Activated CD4-positive, alpha-beta T cell treated with anti-CD3 and anti-CD28 coated beads, Interleukin-2, amount 50 U/mL, for 4 hours (primary cell): ENCODE measurements around the gene RAB1A.
A peak's percentile ranks its signal among the peaks of the same experiment; 100 is the strongest.
"Not testable (repeated sequence)": the region's sequence is repeated elsewhere in the genome, so short reads cannot be mapped to it uniquely, and the experiment has no call there.

ENCODE experiments used
- DNase-seq, 2 experiments: peaks; one replicate each; pipeline ENCODE4 v3.0.0-alpha.2; 2020

Gene RAB1A

DNA sequence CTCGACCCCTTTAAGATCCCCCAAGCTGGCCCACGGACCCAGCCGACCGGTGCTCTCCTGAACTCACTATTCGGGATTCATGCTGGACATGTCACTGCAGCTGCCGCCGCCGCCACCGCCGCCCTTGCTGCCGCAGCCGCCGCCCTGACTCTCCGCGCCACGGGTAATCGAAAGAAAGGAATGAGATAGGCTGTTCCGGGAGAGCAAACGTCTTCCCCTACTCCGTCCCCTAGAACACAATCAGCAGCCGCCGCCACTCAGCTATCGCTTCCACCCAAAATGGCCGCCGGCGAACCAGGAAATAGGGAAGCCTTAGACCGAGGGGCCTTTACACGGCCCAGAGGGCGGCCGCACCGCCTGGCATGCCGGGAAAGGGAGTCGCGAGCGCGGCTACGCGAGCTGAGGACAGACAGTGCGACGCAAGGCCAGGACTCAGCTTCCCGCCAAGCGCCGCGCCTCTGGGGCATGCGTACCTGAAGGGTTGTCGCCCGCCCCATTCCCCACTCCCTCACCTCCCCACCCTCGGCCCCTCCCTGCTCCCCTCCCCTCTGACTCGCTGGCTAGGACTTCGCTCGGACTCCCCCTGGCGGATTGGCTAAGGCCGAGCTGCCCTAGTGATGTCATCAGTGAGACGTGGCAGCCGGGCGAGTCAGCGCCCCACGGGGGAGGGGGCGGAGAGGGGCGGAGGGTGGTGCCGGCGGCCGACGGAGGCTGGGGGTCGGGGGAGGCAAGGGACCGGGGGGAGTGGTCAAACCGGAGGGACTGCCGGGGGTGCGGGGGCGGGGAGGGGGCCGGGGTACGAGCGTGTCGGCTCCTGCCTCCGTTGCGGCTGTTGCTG lies at the start of gene RAB1A:
TSS of gene RAB1A (minus strand) at position 281 of the 838 bp plus-strand sequence. CDS start at position 90, 191 bp downstream.
- peak; percentile 99 to 100 for DNase-seq

DNA sequence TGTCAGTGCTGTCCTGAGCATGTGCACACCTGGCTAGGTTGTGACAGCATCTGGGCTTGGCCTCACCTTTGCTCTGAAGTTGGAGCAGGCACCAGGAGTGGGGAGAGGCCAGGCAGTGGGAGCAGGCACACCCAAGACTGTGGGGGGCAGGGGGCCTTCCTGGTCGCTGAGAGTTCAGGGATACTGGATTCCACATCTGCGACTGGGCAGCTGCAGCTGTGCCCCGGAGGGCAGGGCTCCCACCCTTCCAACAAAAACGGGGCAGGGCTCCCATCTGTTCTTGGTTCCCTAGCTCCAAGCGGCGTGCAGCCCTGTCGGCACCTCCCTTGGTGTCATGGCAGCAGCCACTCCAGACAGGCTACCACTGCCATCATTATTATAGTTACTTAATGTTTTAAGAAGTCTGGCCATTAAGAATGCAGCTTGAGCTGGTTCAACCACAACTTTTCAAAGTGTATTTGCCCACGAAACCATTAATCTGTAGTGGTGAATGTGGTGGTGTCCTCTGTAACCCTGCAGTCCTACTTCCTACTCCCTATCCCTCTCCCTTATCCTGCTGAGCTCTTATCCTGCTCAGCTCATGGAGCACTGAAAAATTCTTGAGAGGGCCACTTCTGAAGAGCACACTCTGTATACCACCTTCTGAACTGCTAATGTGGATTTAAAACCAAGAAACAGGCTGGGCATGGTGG lies 48.0 kb upstream of the RAB1A start:
- no peak for DNase-seq

DNA sequence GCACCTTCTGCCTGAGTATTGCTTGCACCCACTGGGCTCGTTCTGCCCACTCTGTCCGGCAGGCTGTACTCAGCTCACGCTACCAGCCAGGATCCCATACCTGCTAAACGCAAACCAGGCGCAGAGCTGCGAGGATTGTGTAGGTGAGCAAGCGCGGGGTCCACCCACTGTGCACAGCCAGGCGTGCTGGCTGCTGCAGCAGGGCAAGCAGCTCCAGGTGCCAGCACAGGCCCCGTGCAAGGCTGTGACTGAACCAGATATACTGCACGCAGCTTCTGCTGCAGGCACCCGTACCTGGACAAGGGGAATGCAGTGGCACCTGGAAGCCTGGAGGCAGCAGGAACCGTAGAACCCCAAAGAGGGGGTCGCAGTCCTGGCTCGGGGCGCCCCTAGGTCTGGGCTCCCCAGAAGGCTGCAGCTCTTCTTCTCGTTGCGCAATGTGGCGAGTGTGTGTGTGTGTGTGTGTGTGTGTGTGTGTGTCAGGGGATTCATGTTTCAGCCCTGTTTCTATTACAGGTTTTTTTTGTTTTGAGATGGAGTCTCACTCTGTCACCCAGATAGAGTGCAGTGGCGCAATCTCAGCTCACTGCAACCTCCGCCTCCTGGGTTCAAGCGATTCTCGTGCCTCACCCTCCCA lies 46.1 kb upstream of the RAB1A start:
- DNase-seq, result no peak

DNA sequence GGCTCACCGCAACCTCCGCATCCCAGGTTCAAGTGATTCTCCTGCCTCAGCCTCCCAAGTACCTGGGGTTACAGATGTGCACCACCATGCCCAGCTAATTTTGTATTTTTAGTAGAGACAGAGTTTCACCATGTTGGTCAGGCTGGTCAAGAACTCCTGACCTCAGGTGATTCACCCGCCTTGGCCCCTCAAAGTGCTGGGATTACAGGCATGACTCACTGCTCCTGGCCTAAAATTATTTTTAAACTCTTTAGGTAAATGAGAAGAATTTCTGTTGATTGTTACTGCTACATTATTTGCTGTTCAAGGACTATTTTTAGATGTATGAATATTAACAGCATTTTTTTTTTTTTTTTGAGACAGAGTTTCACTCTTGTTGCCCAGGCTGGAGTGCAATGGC lies 44.1 kb upstream of the RAB1A start:
- not testable (repeated sequence) for DNase-seq

DNA sequence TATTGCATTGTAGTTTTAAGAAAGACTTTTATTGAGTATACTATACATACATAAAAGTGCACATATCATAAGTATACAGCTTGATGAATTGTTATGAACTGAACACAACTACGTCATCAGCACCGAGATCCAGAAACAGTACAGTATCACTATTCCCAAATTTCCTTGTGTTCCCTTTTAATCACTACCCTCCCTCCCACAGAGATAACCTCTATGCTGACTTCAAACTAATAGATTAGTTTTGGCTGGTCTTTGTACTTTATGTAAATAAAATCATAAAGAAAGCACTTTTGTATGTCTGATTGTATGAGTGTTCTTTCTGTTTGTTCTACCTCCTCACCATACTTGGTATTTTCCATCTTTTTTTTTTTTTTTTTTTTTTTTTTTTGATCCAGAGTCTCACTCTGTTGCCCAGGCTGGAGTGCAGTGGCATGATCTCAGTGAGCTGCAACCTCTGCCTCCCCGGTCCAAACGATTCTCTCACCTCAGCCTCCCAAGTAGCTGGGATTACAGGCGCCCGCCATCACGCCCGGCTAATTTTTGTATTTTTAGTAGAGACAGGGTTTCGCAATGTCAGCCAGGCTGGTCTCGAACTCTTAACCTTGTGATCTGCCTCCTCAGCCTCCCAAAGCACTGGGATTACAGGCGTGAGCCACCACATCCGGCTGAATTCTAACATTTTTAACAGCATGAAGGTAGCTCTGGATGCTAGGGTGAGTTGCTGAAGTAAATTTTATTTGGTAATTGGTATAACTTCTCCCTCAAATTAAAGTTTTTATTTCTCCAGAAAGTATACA lies 43.3 kb upstream of the RAB1A start:
- DNase-seq, result no peak

DNA sequence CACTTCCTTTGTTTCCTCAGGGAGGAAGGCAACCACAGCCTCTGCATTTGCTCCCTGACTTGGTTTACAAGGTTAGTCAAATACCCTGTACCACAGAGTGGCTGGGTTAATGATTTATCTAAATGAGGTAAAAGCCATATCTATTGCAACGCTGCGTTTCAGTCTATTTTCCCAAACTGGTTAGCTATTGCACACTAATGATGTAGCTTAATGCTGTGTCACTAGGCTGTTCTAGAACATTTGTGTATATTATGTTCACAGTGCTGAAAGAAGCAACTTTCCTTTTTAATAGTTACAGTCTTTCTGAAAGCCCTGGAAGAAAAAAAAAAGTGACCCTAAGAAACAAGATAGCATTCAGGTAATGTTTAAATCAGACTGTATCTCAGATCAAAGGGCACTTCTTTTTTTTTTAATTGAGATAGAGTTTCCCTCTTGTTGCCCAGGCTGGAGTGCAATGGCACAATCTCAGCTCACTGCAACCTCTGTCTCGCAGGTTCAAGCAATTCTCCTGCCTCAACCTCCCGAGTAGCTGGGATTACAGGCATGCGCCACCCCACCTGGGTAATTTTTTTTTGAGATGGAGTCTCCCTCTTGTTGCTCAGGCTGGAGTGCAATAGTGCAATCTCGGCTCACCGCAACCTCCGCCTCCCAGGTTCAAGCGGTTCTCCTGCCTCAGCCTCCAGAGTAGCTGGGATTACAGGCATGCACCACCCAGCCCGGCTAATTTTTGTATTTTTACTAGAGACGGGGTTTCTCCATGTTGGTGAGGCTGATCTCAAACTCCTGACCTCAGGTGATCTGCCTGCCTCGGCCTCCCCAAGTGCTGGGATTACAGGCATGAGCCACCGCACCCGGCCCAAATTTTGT lies 40.9 kb upstream of the RAB1A start:
- DNase-seq, result not testable (repeated sequence)

DNA sequence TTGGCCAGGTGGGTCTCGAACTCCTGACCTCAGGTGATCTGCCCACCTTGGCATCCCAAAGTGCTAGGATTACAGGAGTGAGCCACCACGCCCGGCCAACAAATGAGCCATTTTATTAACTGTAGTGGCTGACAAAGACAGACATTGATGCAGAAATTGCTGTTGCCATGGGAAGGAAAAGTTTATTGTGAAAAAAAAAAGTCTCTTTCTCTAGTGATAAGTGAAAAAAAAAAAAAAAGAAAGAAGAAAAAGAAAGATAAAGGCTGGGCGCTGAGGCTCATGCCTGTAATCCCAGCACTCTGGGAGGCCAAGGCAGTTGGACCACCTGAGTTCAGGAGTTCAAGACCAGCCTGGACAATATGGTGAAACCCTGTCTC lies 39.8 kb upstream of the RAB1A start:
- DNase-seq, result no peak

DNA sequence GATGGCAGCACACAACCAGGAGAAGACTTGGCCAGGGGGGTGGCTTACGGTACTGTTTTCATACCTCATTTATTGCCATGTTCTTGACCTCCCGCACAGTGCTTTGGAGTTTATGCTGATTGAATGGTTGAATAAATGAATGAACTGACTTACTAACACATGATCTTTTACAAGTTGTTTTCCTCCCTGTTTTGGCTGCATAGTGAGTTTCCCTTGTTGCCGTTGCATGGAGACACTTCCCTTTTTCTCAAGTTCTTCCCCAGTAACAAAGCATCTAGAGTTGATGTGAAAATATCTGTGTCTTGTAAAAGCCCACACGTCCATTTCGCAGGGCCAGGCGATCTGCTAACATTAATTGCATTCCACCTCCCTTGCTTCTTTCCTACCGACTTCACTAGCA lies 35.7 kb upstream of the RAB1A start:
- DNase-seq, result no peak

DNA sequence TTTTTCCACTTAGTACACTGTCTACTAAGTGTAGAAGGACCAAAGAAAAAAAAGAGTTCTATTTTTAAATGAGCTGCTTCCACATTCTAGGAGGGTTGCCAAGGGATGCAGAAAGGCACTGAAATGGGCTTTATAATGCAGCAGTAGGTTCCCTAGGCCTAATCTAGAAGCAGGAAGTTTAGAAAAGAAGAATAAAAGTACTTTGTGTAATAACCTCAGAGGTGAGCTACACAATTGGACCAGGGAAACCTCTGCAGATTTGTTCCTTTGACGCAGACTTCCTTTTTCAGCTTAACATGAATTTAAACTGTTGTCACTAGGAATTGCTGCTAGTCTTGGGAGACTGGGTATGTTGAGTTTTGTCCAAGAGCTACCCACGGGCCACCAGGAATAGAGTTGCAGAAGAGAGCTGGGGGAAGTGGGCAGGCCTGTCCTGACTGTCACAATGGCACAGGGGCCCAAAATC lies 34.6 kb upstream of the RAB1A start:
- no peak for DNase-seq

DNA sequence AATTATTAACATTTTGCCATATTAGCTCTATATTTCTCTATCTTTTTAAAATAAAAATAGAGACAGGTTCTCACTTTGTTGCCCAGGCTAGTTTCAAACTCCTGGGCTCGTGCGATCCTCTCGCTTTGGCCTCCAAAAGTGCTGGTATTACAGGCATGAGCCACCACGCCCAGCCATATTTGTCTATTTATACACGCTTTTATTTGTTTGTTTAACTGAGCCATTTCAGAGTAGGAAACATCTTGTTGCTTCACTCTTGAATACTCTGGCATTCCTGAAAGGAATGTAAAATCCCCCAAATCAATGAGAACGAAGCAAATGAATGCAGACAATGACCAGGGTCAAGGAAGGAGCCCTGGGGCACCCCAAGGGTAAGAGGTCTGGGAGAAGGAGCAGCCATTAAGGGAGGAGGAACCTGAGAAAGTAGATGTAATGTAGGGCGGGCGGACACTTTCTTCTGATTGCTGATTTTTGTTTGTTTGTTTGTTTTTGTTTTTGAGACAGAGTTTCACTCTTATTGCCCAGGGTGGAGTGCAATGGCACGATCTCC lies 31.7 kb upstream of the RAB1A start:
- no peak for DNase-seq

DNA sequence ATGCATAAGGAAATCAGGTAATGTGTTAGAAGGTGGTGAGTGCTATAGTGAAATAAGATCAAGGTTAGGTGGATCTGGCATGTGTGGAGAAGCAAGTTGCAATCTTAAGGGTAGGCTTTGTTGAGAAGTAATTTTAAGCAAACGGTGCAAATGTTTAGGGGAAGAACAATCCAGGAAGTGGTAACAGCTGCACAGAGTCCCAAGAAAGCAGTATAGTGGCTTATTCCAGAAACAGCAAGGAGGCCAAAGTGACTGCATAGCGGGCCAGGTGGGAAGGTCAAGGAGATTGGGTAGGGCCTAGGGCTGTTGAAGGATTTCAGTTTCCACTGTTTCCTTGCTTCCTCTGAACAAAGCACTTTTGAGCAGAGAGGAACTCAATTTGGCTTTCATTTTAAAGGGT lies 30.0 kb upstream of the RAB1A start:
- no peak for DNase-seq

DNA sequence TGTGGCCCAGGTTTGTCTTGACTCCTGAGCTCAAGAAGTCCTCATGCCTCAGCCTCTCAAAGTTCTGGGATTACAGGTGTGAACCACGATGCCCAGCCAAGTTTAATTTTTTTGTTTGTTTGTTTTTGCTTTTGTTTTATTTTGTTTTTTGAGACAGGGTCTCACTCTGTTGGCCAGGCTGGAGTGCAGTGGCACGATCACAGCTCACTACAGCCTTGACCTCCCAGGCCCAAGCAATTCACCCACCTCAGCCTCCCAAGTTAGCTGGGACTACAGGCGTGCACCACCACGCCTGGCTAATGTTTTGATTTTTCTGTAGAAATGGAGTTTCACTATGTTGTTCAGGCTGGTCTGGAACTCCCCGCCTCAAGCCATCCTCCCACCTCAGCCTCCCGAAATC lies 29.4 kb upstream of the RAB1A start:
- no peak for DNase-seq

DNA sequence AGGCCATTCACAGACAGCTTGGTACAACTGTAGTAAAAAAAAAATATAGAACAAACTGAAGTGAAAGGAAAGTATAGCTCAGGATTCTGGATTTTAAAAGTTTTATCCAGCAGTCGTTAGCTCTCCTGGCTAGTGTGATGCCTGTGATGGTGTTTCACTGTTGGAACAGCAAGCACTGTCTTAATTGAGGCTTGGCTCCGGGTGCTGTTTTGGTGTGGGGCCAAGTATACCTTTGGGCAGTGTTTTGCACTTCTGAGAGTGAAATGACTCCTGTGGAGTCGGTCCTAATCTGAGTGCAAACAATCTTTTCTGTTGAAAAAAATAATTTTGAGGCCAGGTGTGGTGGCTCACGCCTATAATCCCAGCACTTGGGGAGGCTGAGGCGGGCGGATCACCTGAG lies 28.7 kb upstream of the RAB1A start:
- DNase-seq, result no peak

DNA sequence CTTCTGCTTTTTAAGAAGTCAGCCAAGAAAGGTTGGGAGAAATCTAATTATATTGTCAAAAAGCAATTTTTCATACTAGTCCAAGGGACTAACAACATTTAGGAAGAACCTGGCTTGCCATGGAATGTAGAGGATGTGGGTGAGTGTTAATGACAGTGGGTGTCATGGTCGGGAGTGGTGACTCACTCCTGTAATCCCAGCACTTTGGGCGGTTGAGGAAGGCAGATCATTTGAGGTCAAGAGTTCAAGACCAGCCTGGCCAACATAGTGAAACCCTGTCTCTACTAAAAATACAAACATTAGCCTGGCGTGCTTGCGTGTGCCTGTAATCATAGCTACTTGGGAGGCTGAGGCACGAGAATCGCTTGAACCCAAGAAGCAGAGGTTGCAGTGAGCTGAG lies 27.9 kb upstream of the RAB1A start:
- not testable (repeated sequence) for DNase-seq

DNA sequence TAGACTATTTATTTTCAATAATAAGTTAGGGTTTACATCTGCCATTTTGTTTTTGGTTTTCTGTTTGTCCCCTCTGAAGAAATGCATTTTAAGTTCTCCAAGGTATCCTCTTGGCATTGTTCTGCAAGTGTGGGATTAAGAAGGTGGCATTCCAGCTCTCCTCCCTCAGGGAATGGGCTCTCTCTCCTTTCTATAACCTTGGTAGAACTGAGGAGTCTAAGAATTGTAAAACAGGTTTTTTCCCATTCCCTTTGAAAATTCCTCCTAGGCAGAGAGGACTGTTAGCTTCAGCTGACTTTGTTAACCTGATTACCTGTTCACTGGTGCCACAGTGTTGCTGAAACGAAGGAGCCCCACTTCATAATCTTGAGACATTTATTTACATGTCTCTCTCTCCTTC lies 26.1 kb upstream of the RAB1A start:
- no peak for DNase-seq

DNA sequence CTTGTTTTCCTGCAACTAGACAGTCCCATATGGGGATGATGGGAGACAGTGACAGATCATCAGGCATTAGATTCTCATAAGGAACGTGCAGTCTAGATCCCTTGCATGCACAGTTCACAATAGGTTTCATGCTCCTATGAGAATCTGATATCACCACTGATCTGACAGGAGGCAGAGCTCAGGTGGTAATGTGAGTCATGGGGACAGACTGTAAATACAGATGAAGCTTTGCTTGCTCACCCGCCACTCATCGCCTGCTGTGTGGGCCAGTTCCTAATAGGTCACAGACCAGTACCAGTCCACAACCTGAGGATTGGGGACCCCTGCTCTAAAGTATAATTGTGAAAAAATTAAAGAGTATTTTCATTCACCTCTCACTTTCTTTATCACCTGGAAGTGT lies 23.6 kb upstream of the RAB1A start:
- DNase-seq, result no peak

DNA sequence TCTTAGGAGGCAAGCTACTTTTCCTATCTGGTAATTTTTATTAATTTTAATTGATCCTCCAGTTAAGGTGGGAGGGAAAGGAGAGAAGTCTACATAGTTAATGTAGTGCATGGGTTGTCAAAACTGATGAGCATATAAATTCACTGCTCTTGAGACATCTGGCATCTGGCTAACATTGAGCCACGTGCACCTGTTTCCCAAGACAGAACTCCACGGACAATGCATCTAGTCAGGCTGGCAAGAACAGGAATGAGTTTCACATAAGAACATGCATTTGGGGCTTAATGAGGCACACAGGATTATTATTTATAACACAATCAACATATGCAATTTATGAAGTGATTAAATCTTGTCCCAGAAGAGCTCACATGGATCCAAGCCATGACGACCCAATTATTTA lies 16.2 kb upstream of the RAB1A start:
- DNase-seq, result no peak

DNA sequence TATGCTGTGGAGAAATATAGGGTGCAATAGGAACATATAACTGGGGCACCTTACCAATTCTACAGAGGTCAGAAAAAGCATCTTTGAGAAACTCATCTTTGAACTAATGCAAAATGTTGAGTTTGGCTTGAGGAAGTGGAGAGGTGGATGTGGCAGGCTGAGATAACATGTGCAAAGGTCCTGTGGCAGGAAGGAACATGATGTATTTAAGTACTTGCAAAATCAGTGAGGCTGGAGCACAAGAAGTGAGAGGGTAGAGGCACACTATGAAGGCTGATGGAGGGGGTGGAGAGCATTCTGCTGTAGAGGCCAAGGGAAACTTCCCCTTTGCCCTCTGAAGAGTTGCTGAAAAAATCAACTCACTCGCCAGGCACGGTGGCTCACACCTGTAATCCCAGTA lies 14.7 kb upstream of the RAB1A start:
- DNase-seq, result no peak

DNA sequence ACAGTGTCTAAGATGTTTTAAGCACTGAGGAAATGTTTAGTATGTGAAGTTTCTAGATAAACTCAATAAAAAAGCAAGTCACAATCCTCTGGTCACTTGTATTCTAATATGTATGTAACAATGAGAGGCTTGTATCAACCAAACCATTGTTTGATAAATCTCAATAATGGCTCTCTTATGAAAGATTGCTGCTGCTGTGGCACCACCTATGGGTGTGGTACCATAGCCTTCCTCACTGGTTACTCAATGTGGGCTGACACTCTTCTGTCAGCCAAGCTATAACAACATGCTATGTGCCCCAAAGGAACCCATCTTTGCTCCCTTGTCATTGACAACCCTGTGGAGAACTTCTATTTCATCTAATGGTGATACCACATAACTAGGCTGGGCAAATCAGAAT lies 12.6 kb upstream of the RAB1A start:
- DNase-seq, result no peak

DNA sequence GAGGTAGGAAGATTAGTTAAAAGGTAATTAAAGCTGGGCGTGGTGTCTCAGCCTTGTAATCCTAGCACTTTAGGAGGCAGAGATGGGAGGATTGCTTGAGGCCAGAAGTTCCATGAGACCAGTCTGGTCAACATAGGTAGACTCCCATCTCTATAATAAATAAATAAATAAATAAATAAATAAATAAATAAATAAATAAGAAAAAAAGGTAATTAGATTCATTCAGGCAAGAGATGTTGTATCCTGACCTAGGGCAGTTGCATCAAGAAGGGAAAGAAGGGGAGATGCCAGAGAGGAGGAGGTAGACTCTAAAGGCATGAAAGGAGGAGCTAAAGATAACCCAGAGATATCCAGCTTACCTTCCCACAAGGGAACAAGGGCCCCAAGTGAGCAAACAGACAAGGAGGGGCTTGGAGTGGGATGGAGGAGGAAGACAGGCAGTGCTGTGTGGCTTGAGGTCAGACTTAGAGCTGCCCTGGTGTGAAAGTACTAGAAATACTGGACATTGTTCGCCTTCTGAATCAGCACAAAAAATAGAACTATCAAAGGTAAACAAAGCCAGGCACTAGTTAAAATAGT lies 7.4 kb upstream of the RAB1A start:
- DNase-seq, result no peak

DNA sequence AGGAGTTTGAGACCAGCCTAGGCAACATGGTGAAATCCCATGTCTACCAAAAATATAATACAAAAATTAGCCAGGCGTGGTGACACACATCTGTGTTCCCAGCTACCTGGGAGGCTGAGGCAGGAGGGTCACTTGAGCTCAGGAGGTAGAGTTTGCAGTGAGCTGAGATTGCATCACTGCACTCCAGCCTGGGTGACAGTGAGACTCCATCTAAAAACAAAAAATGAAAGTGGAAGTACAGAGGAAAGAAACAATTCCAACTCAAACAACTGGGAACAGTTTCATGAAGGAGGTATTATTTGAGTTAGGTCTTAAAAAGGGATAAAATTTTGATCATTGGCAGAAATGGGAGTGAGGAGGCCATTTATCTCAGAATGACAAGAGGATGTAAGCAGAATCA lies 6.3 kb upstream of the RAB1A start:
- no peak for DNase-seq
